Coronary artery (tissue), 2 donors: Measurements from ENCODE around the gene USP38.

Experiments
- DNase-seq: peaks from one replicate; pipeline ENCODE4 v3.0.0-alpha.2; 2017; ENCODE audit warnings: low spot score
- H3K27ac ChIP-seq, 2 donors: fragments of 200-600 bp; sonication (generic); one replicate each; pipeline ENCODE4 v1.5.1; 2016 to 2019
- H3K4me3 ChIP-seq: fragments of 200-600 bp; sonication (generic); 2 replicates; pipeline ENCODE4 v1.5.1; 2016; ENCODE audit warnings: mild to moderate bottlenecking, moderate library complexity
- CTCF ChIP-seq: fragments of 200-600 bp; sonication (generic); IDR thresholded peaks from one replicate; pipeline ENCODE4 v1.5.1; 2019; ENCODE audit warnings: antibody characterized with exemption

The USP38 gene

GRCh38 chr4:143178923-143179322, 5.8 kb upstream of the USP38 start:
- no peak overlapping the region for H3K4me3 ChIP-seq
- H3K27ac ChIP-seq = no peak overlapping the region
- DNase-seq = no peak
- no peak for TF ChIP-seq CTCF

- peak overlapping the region; percentile 92 to 95 for H3K27ac ChIP-seq
- H3K4me3 ChIP-seq = peak overlapping the region; percentile 91
- DNase-seq = no peak
- no peak for TF ChIP-seq CTCF
These were observed 1.1 kb upstream of the USP38 start for GRCh38 chr4:143183513-143184216.

DNA sequence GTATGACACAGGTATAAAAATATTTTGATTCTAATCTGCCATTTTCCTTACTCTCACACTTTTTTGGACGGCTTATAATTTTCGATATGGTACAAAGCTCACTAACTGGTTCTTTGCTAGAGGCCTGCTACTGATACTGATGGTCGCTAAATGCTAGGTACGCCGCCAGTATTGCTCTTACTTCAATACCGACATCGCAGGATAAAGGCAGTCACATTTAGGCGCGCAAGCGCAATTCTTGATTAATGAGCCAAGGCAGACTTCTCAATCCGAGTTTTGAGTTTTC, 557 bp upstream of the USP38 start:
- peak overlapping the region; percentile 91 for H3K4me3 ChIP-seq
- no peak for TF ChIP-seq CTCF
- peak overlapping the region; percentile 92 to 95 for H3K27ac ChIP-seq
- no peak for DNase-seq

DNA sequence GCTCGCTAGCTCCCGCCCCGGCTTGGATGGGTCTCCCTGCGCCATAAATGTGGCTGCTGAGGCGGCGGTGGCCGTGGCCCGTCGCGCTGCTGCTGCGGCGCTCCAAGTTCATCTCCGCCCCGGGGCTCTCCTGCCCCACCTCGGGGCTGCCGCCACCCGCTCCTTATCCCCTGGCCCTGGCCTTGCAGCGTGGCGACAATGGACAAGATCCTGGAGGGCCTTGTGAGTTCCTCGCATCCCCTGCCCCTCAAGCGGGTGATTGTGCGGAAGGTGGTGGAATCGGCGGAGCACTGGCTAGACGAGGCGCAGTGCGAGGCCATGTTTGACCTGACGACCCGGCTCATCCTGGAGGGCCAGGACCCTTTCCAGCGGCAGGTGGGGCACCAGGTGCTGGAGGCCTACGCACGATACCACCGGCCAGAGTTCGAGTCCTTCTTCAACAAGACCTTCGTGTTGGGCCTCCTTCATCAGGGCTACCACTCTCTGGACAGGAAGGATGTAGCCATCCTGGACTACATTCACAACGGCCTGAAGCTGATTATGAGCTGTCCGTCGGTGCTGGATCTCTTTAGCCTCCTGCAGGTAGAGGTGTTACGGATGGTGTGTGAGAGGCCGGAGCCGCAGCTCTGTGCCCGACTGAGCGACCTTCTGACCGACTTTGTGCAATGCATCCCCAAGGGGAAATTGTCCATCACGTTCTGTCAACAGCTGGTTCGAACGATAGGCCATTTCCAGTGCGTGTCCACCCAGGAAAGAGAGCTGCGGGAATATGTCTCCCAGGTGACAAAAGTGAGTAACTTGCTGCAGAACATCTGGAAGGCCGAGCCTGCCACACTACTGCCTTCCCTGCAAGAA, 763 bp downstream of the USP38 start:
- H3K4me3 ChIP-seq = peak overlapping the region; percentile 91
- no peak for TF ChIP-seq CTCF
- peak; percentile 75 for DNase-seq
- peak overlapping the region; percentile 92 to 95 for H3K27ac ChIP-seq

- H3K27ac ChIP-seq = peak overlapping the region; percentile 30 to 95
- DNase-seq = no peak
- no peak for TF ChIP-seq CTCF
- peak overlapping the region; percentile 91 for H3K4me3 ChIP-seq
These were observed 1.5 kb downstream of the USP38 start for GRCh38 chr4:143186212-143186611.

DNA sequence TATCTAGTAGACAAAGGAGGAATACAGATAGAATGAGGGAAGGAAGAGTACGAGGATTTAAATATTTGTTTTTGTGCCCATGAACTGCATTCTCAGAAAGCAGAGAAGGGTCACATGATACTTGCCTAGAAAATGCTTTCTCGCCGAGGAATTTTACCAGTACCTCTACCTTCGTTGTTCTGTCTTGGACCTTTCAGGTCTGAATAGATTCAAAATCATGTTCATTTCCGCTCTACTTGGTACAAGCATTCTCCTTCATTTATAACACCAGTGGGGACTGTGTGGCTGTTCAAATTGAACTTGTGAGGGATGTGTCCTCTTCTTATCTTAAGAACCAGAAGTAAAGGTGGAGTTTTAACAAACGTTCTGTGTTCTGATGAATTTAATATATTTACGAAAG, 1.9 kb downstream of the USP38 start:
- DNase-seq = no peak
- Histone ChIP-seq H3K27ac (peak overlapping the region in 1 of 2 donors; percentile 30), H3K4me3 (peak overlapping the region; percentile 91)
- TF ChIP-seq CTCF = no peak
